ENCODE data around the gene PLAGL2. TPM values are rescaled to one million over a fixed set of nuclear protein-coding genes. Genes with fewer than 3 reads are reported as not detected.

Gene PLAGL2
- total and polyA plus RNA-seq, 9 of the 15 experiments (the other 6 are each of a cell fraction or from before 2014, with no cell fraction given), result 3.1 to 24.3 (median 6.4) TPM

DNA sequence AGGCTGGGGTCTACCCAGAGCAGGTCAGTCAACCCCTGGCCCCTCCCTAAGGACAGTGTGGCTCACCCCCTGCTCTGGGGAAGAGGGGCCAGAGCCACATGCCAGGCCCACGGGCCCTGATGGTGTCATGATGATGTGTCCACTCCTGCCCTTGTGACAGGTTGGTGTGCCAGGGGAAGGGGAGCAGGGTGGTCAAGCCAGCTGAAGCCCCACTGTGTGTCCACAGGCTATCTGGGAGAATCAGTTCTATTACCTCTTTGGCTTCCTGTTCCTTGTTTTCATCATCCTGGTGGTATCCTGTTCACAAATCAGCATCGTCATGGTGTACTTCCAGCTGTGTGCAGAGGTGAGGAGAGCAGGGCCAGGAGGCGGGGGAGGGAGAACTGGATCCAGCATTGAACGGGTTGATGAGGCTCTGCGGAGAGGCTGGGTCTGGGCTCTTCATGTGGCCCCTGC is 47.7 kb downstream of the PLAGL2 start (continued):
- TF ChIP-seq FOXA1 (IDR thresholded peaks at IDR 0.05; ENCODE audit: borderline replicate concordance), result no peak
- no peak for TF ChIP-seq ZBTB1 (CRISPR knock-in tag; IDR thresholded peaks at IDR 0.05; ENCODE audit: borderline replicate concordance, low read depth)
- TF ChIP-seq SNAPC5 (CRISPR knock-in tag; IDR thresholded peaks at IDR 0.05), result no peak
- TF ChIP-seq HNRNPL (IDR thresholded peaks at IDR 0.05; ENCODE audit: low read depth, low read length), result no peak
- no peak for TF ChIP-seq SAP30 (IDR thresholded peaks at IDR 0.05; ENCODE audit: borderline replicate concordance, insufficient read depth, low read depth, low read length, poor library complexity, severe bottlenecking)
- no peak for TF ChIP-seq USF1 (CRISPR knock-in tag; IDR thresholded peaks at IDR 0.05)
- no peak; the same call in 1 of the 2 replicates for TF ChIP-seq MECOM (CRISPR knock-in tag; IDR thresholded peaks at IDR 0.05)
- TF ChIP-seq TCF7L2 (IDR thresholded peaks at IDR 0.05; ENCODE audit: low read depth, low read length), result no peak
- TF ChIP-seq TCF3 (CRISPR knock-in tag; IDR thresholded peaks at IDR 0.05), result 0 out of 2 replicates have a peak, but pooled peaks have one; percentile 26
- TF ChIP-seq JUN (IDR thresholded peaks at IDR 0.05; ENCODE audit: borderline replicate concordance, low read depth, low read length), result no peak
- no peak for TF ChIP-seq JUN (CRISPR knock-in tag; IDR thresholded peaks at IDR 0.05; ENCODE audit: borderline replicate concordance)
- no peak for TF ChIP-seq RBBP5 (IDR thresholded peaks at IDR 0.05; ENCODE audit: borderline replicate concordance, insufficient read depth, low read length, poor library complexity, severe bottlenecking)
- TF ChIP-seq KAT7 (CRISPR knock-in tag; IDR thresholded peaks at IDR 0.05; ENCODE audit: borderline replicate concordance), result no peak
- no peak for TF ChIP-seq XRCC5 (IDR thresholded peaks at IDR 0.05; ENCODE audit: low read depth, low read length)
- no peak for TF ChIP-seq ZNF445 (CRISPR knock-in tag; IDR thresholded peaks at IDR 0.05; ENCODE audit: low read depth)
- no peak for TF ChIP-seq ZNF75A (CRISPR knock-in tag; IDR thresholded peaks at IDR 0.05)
- peak; percentile 91 for TF ChIP-seq DPF2 (IDR thresholded peaks at IDR 0.05)
- TF ChIP-seq GABPB2 (CRISPR knock-in tag; conservative IDR thresholded peaks at IDR 0.05), result no peak
- TF ChIP-seq NCOA4 (IDR thresholded peaks at IDR 0.05; ENCODE audit: partially characterized antibody), result no peak
- TF ChIP-seq MCM2 (IDR thresholded peaks at IDR 0.05; ENCODE audit: low read depth), result no peak
- no peak for TF ChIP-seq HEY1 (CRISPR knock-in tag; IDR thresholded peaks at IDR 0.05; ENCODE audit: borderline replicate concordance)
- no peak for TF ChIP-seq ZBTB8A (IDR thresholded peaks at IDR 0.05; ENCODE audit: partially characterized antibody)
- TF ChIP-seq CHAMP1 (IDR thresholded peaks at IDR 0.05), result no peak
